Nephron progenitor cell (in vitro differentiated cells): Measurements from ENCODE around the gene ATP5F1A.
"Not testable (repeated sequence)": the region's sequence is repeated elsewhere in the genome, so short reads cannot be mapped to it uniquely, and the experiment has no call there.

Experiments used
- DNase-seq: peaks from one replicate; pipeline ENCODE4 v3.0.0; 2021
- H3K27ac Mint-ChIP-seq: 2 replicates; pipeline ENCODE4 v1.8.0; 2021; ENCODE audit warnings: mild to moderate bottlenecking, moderate library complexity, mixed read lengths
- H3K27me3 Mint-ChIP-seq: 2 replicates; pipeline ENCODE4 v1.8.0; 2021; ENCODE audit warnings: mild to moderate bottlenecking, low read depth, mixed read lengths; ENCODE audit not compliant: poor library complexity
- H3K36me3 Mint-ChIP-seq: 2 replicates; pipeline ENCODE4 v1.8.0; 2021; ENCODE audit warnings: low read depth, mixed read lengths
- H3K4me1 Mint-ChIP-seq: 2 replicates; pipeline ENCODE4 v1.8.0; 2021; ENCODE audit warnings: mixed read lengths
- H3K4me3 Mint-ChIP-seq: 2 replicates; pipeline ENCODE4 v1.8.0; 2021; ENCODE audit warnings: mild to moderate bottlenecking, moderate library complexity, mixed read lengths
- H3K9me3 Mint-ChIP-seq: 2 replicates; pipeline ENCODE4 v1.8.0; 2021; ENCODE audit warnings: mild to moderate bottlenecking, moderate library complexity, mixed read lengths
- CTCF ChIP-seq: fragments of 200-600 bp; sonication (generic); IDR thresholded peaks from 2 replicates; pipeline ENCODE4 v1.5.0; 2021; ENCODE audit warnings: antibody characterized with exemption

ATP5F1A gene

GRCh38 chr18:46130061-46130460 lies 32.0 kb upstream of the ATP5F1A start:
- no peaks in the 10 kb centered on the region for H3K27me3 Mint-ChIP-seq
- H3K27ac Mint-ChIP-seq, result no peak overlapping the region
- H3K4me1 Mint-ChIP-seq, result peaks cover 5% of the 10 kb centered on the region
- no peak for TF ChIP-seq CTCF
- no peak overlapping the region for H3K4me3 Mint-ChIP-seq
- no peak for DNase-seq
- peaks cover 48% of the 10 kb centered on the region for H3K36me3 Mint-ChIP-seq
- H3K9me3 Mint-ChIP-seq, result no peaks in the 10 kb centered on the region

GRCh38 chr18:46126625-46127024 lies 28.5 kb upstream of the ATP5F1A start:
- H3K36me3 Mint-ChIP-seq, result peaks cover 69% of the 10 kb centered on the region
- not testable (repeated sequence) for H3K4me3 Mint-ChIP-seq, H3K9me3 Mint-ChIP-seq, H3K27me3 Mint-ChIP-seq, DNase-seq, H3K27ac Mint-ChIP-seq, H3K4me1 Mint-ChIP-seq

- DNase-seq, result no peak
- H3K4me1 Mint-ChIP-seq, result peaks cover 4% of the 10 kb centered on the region
- TF ChIP-seq CTCF, result no peak
- H3K9me3 Mint-ChIP-seq, result peaks cover 20% of the 10 kb centered on the region
- H3K27me3 Mint-ChIP-seq, result peaks cover 2% of the 10 kb centered on the region
- H3K27ac Mint-ChIP-seq, result no peak overlapping the region
- no peak overlapping the region for H3K4me3 Mint-ChIP-seq
- peaks cover 75% of the 10 kb centered on the region for H3K36me3 Mint-ChIP-seq
Measured at GRCh38 chr18:46113751-46114150, 15.7 kb upstream of the ATP5F1A start.

- peaks cover 16% of the 10 kb centered on the region for H3K4me1 Mint-ChIP-seq
- H3K27me3 Mint-ChIP-seq, result peaks cover 2% of the 10 kb centered on the region
- TF ChIP-seq CTCF, result no peak
- DNase-seq, result no peak
- no peak overlapping the region for H3K4me3 Mint-ChIP-seq
- peaks cover 20% of the 10 kb centered on the region for H3K9me3 Mint-ChIP-seq
- H3K27ac Mint-ChIP-seq, result no peak overlapping the region
- H3K36me3 Mint-ChIP-seq, result peaks cover 81% of the 10 kb centered on the region
Measured at GRCh38 chr18:46110406-46110805, 12.3 kb upstream of the ATP5F1A start.

- no peak overlapping the region for H3K4me3 Mint-ChIP-seq
- H3K4me1 Mint-ChIP-seq, result peaks cover 22% of the 10 kb centered on the region
- TF ChIP-seq CTCF, result no peak
- peaks cover 20% of the 10 kb centered on the region for H3K9me3 Mint-ChIP-seq
- peaks cover 2% of the 10 kb centered on the region for H3K27me3 Mint-ChIP-seq
- H3K36me3 Mint-ChIP-seq, result peaks cover 71% of the 10 kb centered on the region
- DNase-seq, result no peak
- H3K27ac Mint-ChIP-seq, result no peak overlapping the region
Measured at GRCh38 chr18:46109386-46109785, 11.3 kb upstream of the ATP5F1A start.

GRCh38 chr18:46104128-46104911 lies 6.2 kb upstream of the ATP5F1A start, which contains the start of gene HAUS1:
Gene HAUS1 (plus strand): TSS chr18:46104385. CDS start chr18:46104412, 27 bp downstream.
- Mint-ChIP-seq H3K36me3 (peaks cover 31% of the 10 kb centered on the region), H3K27me3 (no peaks in the 10 kb centered on the region), H3K27ac (peak within 1 kb of the TSS; percentile 95), H3K9me3 (no peaks in the 10 kb centered on the region), H3K4me1 (peaks cover 28% of the 10 kb centered on the region), H3K4me3 (peak within 1 kb of the TSS; percentile 97)
- DNase-seq, result peak; percentile 93
- no peak for TF ChIP-seq CTCF
